GOT3 (cell line): ENCODE measurements around the gene JAG1.
"Not testable (repeated sequence)": the region's sequence is repeated elsewhere in the genome, so short reads cannot be mapped to it uniquely, and the experiment has no call there.

ENCODE experiments used
- DNase-seq: peaks from one replicate; lab custom pipeline; 2025; ENCODE audit warnings: mixed read lengths; lab: John Stamatoyannopoulos, UW

The JAG1 gene

GRCh38 chr20:10610251-10610650 is 63.5 kb downstream of the JAG1 start:
- no peak for DNase-seq

- DNase-seq, result no peak
These were observed 64.0 kb downstream of the JAG1 start for GRCh38 chr20:10609770-10610169.

- DNase-seq, result no peak
These were observed 64.5 kb downstream of the JAG1 start for GRCh38 chr20:10609276-10609675.

GRCh38 chr20:10605547-10606195 is 68.1 kb downstream of the JAG1 start:
- no peak for DNase-seq

GRCh38 chr20:10604865-10605440 is 68.8 kb downstream of the JAG1 start:
- no peak for DNase-seq

- DNase-seq, result no peak
These were observed 69.6 kb downstream of the JAG1 start for GRCh38 chr20:10603971-10604864.

- DNase-seq, result no peak
These were observed 70.4 kb downstream of the JAG1 start for GRCh38 chr20:10603378-10603777.

GRCh38 chr20:10602221-10602871 is 71.5 kb downstream of the JAG1 start:
- DNase-seq, result no peak

- no peak for DNase-seq
These were observed 76.2 kb downstream of the JAG1 start for GRCh38 chr20:10597637-10598036.

GRCh38 chr20:10596710-10597121 is 77.1 kb downstream of the JAG1 start:
- DNase-seq, result no peak

GRCh38 chr20:10595985-10596384 is 77.8 kb downstream of the JAG1 start:
- no peak for DNase-seq

- DNase-seq, result no peak
These were observed 78.5 kb downstream of the JAG1 start for GRCh38 chr20:10595266-10595665.

- DNase-seq, result no peak
These were observed 79.4 kb downstream of the JAG1 start for GRCh38 chr20:10594296-10594868.

- no peak for DNase-seq
These were observed 81.8 kb downstream of the JAG1 start for GRCh38 chr20:10591946-10592521.

GRCh38 chr20:10590950-10591671 is 82.7 kb downstream of the JAG1 start:
- DNase-seq, result no peak

- DNase-seq, result not testable (repeated sequence)
These were observed 83.4 kb downstream of the JAG1 start for GRCh38 chr20:10590446-10590845.
